HCT116 (cell line): ENCODE data around the gene INPP1. TPM values are rescaled to one million over a fixed set of nuclear protein-coding genes. Genes with fewer than 3 reads are reported as not detected.

Experiments used
- ATAC-seq: fragments of 200-7000 bp; cut with Tn5 transposase; 2 replicates; pipeline ENCODE4 v1.9.1; 2020; ENCODE audit warnings: mild to moderate bottlenecking, moderate library complexity
- BruUV-seq: library from RNA; stranded (reverse); fragments of 400-500 nt; replicated peaks from 2 replicates; lab custom pipeline; 2021; lab: Mats Ljungman, UMichigan
- CTCF ChIA-PET: fragments of 300-600 bp; sonication (Branson Sonifier 250); formaldehyde crosslinking; loops from one replicate; lab custom pipeline; 2021; ENCODE audit warnings: antibody characterized with exemption; lab: Charles Lee
- POLR2A ChIA-PET: fragments of 300-600, 350-600 bp; sonication (Branson Sonifier 250); formaldehyde crosslinking; loops from one replicate; lab custom pipeline; 2021; ENCODE audit warnings: antibody characterized with exemption; lab: Charles Lee
- RAD21 ChIA-PET, 2 experiments: fragments of 300-600 bp; sonication (Branson Sonifier 250); formaldehyde crosslinking; loops; one replicate each; lab custom pipeline; 2023; ENCODE audit warnings: low total read pairs in 2 of 2; ENCODE audit not compliant: uncharacterized antibody in 2 of 2, unreplicated experiment in 2 of 2, low non-redundant PET in 1 of 2; lab: Charles Lee
- DNase-seq: peaks from one replicate; pipeline ENCODE4 v3.0.0-alpha.2; 2010; ENCODE audit warnings: low read depth, low spot score
- H2AFZ ChIP-seq: fragments of 200-600 bp; shearing (Covaris generic), sonication (generic); 2 replicates; pipeline ENCODE4 v1.6.1; 2017; ENCODE audit warnings: low read depth, mixed run types, mixed read lengths, antibody characterized with exemption, low read length; ENCODE audit not compliant: poor library complexity, severe bottlenecking
- H3K27ac ChIP-seq: 2 replicates; pipeline ENCODE4 v1.5.1; 2012; ENCODE audit warnings: low read depth, low read length
- H3K27me3 ChIP-seq: fragments of 200-600 bp; sonication (generic); 2 replicates; pipeline ENCODE4 v1.6.1; 2016; ENCODE audit warnings: mixed run types, low read length, mixed read lengths; ENCODE audit not compliant: insufficient read depth
- H3K36me3 ChIP-seq, 2 experiments: fragments of 200-500 bp in 1 of 2; fragments of 200-600 bp in 1 of 2; sonication (Bioruptor generic) in 1 of 2; sonication (generic) in 1 of 2; 2 replicates each; pipeline versions ENCODE4 v1.5.1 to v1.6.1; 2014 to 2016; ENCODE audit warnings: low read length in 2 of 2, inconsistent platforms in 1 of 2, mixed read lengths in 1 of 2, mixed run types in 1 of 2; ENCODE audit not compliant: insufficient read depth in 2 of 2, control insufficient read depth in 1 of 2
- H3K4me1 ChIP-seq, 2 experiments: fragments of 200-600 bp in 1 of 2; sonication (generic) in 1 of 2; 2 replicates each; pipeline versions ENCODE4 v1.5.1 to v1.6.1; 2012 to 2017; ENCODE audit warnings: low read length in 2 of 2, inconsistent platforms in 1 of 2, mild to moderate bottlenecking in 1 of 2, mixed read lengths in 1 of 2, mixed run types in 1 of 2, moderate library complexity in 1 of 2; ENCODE audit not compliant: insufficient read depth in 2 of 2, control insufficient read depth in 1 of 2
- H3K4me2 ChIP-seq: fragments of 200-600 bp; sonication (generic); 2 replicates; pipeline ENCODE4 v1.6.1; 2017; ENCODE audit warnings: mixed run types, low read length, mixed read lengths
- H3K4me3 ChIP-seq, 2 experiments: fragments of 200-600 bp in 1 of 2; sonication (generic) in 1 of 2; replicated peaks in 1 of 2; 2 replicates each; pipeline ENCODE4 v1.5.1; 2011 to 2016; ENCODE audit warnings: low read length in 2 of 2, control low read depth in 1 of 2, low read depth in 1 of 2, mild to moderate bottlenecking in 1 of 2, mixed read lengths in 1 of 2, mixed run types in 1 of 2
- H3K79me2 ChIP-seq: fragments of 200-600 bp; sonication (generic); 2 replicates; pipeline ENCODE4 v1.6.1; 2017; ENCODE audit warnings: mild to moderate bottlenecking, mixed run types, low read length, moderate library complexity, mixed read lengths; ENCODE audit not compliant: insufficient read depth
- H3K9ac ChIP-seq: fragments of 200-600 bp; sonication (generic); 2 replicates; pipeline ENCODE4 v1.6.1; 2016; ENCODE audit warnings: low read length, mixed read lengths
- H3K9me2 ChIP-seq: fragments of 200-600 bp; sonication (generic), shearing (Covaris generic); 2 replicates; pipeline ENCODE4 v1.6.1; 2017; ENCODE audit warnings: mixed run types, mild to moderate bottlenecking, moderate library complexity; ENCODE audit not compliant: insufficient read depth
- H3K9me3 ChIP-seq, 2 experiments: fragments of 200-500 bp in 1 of 2; fragments of 200-600 bp in 1 of 2; sonication (Bioruptor generic) in 1 of 2; sonication (generic) in 1 of 2; 2 replicates each; pipeline ENCODE4 v1.6.1; 2014 to 2017; ENCODE audit warnings: low read length in 2 of 2, mixed read lengths in 2 of 2, inconsistent platforms in 1 of 2, low read depth in 1 of 2, mild to moderate bottlenecking in 1 of 2, mixed run types in 1 of 2, moderate library complexity in 1 of 2; ENCODE audit not compliant: control insufficient read depth in 1 of 2, insufficient read depth in 1 of 2
- H4K20me1 ChIP-seq: fragments of 200-600 bp; sonication (generic), shearing (Covaris generic); 2 replicates; pipeline ENCODE4 v1.6.1; 2017; ENCODE audit warnings: mixed run types, mild to moderate bottlenecking, moderate library complexity; ENCODE audit not compliant: insufficient read depth
- CEBPB ChIP-seq: IDR thresholded peaks from 2 replicates; pipeline ENCODE4 v1.6.1; 2012; ENCODE audit warnings: low read depth
- EGR1 ChIP-seq: IDR thresholded peaks from 2 replicates; pipeline ENCODE4 v1.6.1; 2012; ENCODE audit warnings: low read depth
- ELF1 ChIP-seq: IDR thresholded peaks from 2 replicates; pipeline ENCODE4 v1.6.1; 2012; ENCODE audit warnings: low read depth, borderline replicate concordance
- EZH2 ChIP-seq: fragments of 200-600 bp; sonication (generic); IDR thresholded peaks from 2 replicates; pipeline ENCODE4 v1.6.1; 2017; ENCODE audit warnings: antibody characterized with exemption, mixed run types
- EZH2phosphoT487 ChIP-seq: fragments of 200-600 bp; IDR thresholded peaks from 2 replicates; pipeline ENCODE4 v1.6.1; 2018; ENCODE audit warnings: antibody characterized with exemption, borderline replicate concordance
- FOSL1 ChIP-seq: IDR thresholded peaks from 2 replicates; pipeline ENCODE4 v1.6.1; 2012; ENCODE audit warnings: low read depth
- JUND ChIP-seq: IDR thresholded peaks from 2 replicates; pipeline ENCODE4 v1.6.1; 2012
- MAX ChIP-seq: IDR thresholded peaks from 2 replicates; pipeline ENCODE4 v1.6.1; 2012
- POLR2A ChIP-seq: IDR thresholded peaks from 2 replicates; pipeline ENCODE4 v1.7.0; 2011; ENCODE audit warnings: borderline replicate concordance; ENCODE audit not compliant: insufficient read depth, insufficient read length; ENCODE audit errors: extremely low read depth
- POLR2AphosphoS5 ChIP-seq: IDR thresholded peaks from 2 replicates; pipeline ENCODE4 v1.6.1; 2011; ENCODE audit warnings: mild to moderate bottlenecking, low read depth, low read length, moderate library complexity
- RAD21 ChIP-seq: IDR thresholded peaks from 2 replicates; pipeline ENCODE4 v1.6.1; 2012; ENCODE audit warnings: low read depth, mild to moderate bottlenecking
- SIN3A ChIP-seq: IDR thresholded peaks from 2 replicates; pipeline ENCODE4 v1.6.1; 2012; ENCODE audit warnings: low read depth
- SRF ChIP-seq: IDR thresholded peaks from 2 replicates; pipeline ENCODE4 v1.6.1; 2012; ENCODE audit warnings: low read depth
- TCF7L2 ChIP-seq: IDR thresholded peaks from 2 replicates; pipeline ENCODE4 v1.7.0; 2011; ENCODE audit warnings: borderline replicate concordance, inconsistent platforms; ENCODE audit not compliant: insufficient read depth, insufficient read length; ENCODE audit errors: extremely low read depth
- YY1 ChIP-seq: IDR thresholded peaks from 2 replicates; pipeline ENCODE4 v1.6.1; 2011; ENCODE audit warnings: low read length, low read depth, moderate library complexity, mild to moderate bottlenecking; ENCODE audit not compliant: insufficient replicate concordance; ENCODE audit errors: extremely low read depth
- ZFX ChIP-seq: fragments of 450-650 bp; IDR thresholded peaks from 2 replicates; pipeline ENCODE4 v1.6.1; 2017
- intact Hi-C: fragments of 100-400 bp; cut with micrococcal nuclease; formaldehyde crosslinking; loops from 2 replicates; pipeline ENCODE4 v1.10.0; 2022
- total RNA-seq: library from RNA; stranded (reverse); gene quantifications from one replicate; pipeline ENCODE4 v1.2.1, GENCODE V29; 2021; ENCODE audit not compliant: unreplicated experiment

Gene INPP1
- total RNA-seq, 1 experiment from 2014 or later: 19.6 TPM

- RAD21 ChIA-PET: no interaction called here
- Histone ChIP-seq H3K36me3 (peaks cover 0 to 7% of the 10 kb centered on the region in 2 experiments; a peak in 1 of 4 replicates), H3K79me2 (no peaks in the 10 kb centered on the region), H3K9me3 (no peaks in the 10 kb centered on the region), H3K9ac (no peak overlapping the region), H3K4me3 (no peak overlapping the region), H3K4me1 (no peaks in the 10 kb centered on the region), H3K4me2 (no peak overlapping the region), H3K27me3 (no peaks in the 10 kb centered on the region), H3K9me2 (no peaks in the 10 kb centered on the region), H4K20me1 (no peaks in the 10 kb centered on the region), H3K27ac (no peak overlapping the region), H2AFZ (no peak overlapping the region)
- BruUV-seq: no TSS peak
- ATAC-seq: no peak
- TF ChIP-seq MAX (no peak), SIN3A (no peak), FOSL1 (no peak), EZH2phosphoT487 (no peak), ZFX (no peak), POLR2AphosphoS5 (no peak), JUND (no peak), SRF (no peak), POLR2A (no peak), RAD21 (no peak), YY1 (no peak), TCF7L2 (no peak), ELF1 (no peak), CEBPB (no peak), EGR1 (no peak), EZH2 (no peak)
- POLR2A ChIA-PET: no interaction called here
- intact Hi-C loops: no loop called here
- DNase-seq: no peak
- CTCF ChIA-PET: no interaction called here
Measured at GRCh38 chr2:190365499-190366204, 22.3 kb downstream of the INPP1 start.
